Loucy (cell line): ENCODE measurements around the gene AKR1C3.

Source experiments
- EZH2phosphoT487 ChIP-seq: fragments of 200-600 bp; IDR thresholded peaks from 2 replicates; pipeline ENCODE4 v1.6.1; 2018; ENCODE audit warnings: antibody characterized with exemption, mild to moderate bottlenecking, moderate library complexity, borderline replicate concordance
- TF ChIP-seq, protein P1 (sequence below): fragments of 200-600 bp; sonication (generic); conservative IDR thresholded peaks from 2 replicates; pipeline ENCODE4 v1.5.1; 2014; ENCODE audit warnings: mild to moderate bottlenecking, antibody characterized with exemption, low read length

DNA sequence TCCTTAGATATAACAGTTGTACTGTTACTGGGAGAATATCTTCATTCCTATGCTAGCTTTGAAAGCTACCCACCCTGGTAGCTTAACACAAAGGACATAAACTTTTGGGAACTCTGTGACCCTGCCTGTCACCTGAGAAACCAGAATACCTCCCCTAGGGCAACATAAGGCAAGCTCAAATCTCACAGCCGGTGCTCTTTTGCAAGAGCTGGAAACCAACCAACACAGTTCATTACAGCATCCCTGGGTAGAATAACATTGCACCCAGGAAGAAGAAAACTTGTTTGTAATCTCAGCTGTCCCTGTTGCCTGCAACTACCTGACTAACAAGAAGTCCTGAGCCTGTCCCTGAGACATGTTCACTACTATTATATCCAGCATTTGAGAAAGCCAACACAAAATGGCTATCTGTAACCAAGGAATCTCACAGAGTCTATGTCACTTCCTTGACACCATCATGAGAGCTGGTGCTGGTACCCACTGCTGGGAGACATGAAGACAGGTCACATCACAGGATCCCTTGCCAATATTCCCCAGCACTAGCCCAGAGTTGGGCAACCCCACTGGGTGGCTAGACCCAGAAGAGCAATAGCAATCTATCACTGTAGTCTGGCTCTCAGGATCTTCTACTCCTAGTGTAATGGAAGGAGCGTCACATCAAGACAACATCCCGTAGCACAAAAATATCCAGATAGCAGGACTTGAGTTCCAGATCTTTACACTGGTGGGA is 31.3 kb downstream of the AKR1C3 start:
- TF ChIP-seq, protein P1, sequence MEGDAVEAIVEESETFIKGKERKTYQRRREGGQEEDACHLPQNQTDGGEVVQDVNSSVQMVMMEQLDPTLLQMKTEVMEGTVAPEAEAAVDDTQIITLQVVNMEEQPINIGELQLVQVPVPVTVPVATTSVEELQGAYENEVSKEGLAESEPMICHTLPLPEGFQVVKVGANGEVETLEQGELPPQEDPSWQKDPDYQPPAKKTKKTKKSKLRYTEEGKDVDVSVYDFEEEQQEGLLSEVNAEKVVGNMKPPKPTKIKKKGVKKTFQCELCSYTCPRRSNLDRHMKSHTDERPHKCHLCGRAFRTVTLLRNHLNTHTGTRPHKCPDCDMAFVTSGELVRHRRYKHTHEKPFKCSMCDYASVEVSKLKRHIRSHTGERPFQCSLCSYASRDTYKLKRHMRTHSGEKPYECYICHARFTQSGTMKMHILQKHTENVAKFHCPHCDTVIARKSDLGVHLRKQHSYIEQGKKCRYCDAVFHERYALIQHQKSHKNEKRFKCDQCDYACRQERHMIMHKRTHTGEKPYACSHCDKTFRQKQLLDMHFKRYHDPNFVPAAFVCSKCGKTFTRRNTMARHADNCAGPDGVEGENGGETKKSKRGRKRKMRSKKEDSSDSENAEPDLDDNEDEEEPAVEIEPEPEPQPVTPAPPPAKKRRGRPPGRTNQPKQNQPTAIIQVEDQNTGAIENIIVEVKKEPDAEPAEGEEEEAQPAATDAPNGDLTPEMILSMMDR = no peak
- no peak for TF ChIP-seq EZH2phosphoT487
